Neural progenitor cell (in vitro differentiated cells): Measurements from ENCODE around the gene OGG1. TPM values are rescaled to one million over a fixed set of nuclear protein-coding genes. Genes with fewer than 3 reads are reported as not detected.

ENCODE experiments used
- DNase-seq: peaks from one replicate; pipeline ENCODE4 v3.0.0-alpha.2; 2016; ENCODE audit warnings: low spot score
- H2AFZ ChIP-seq: fragments of 200-600 bp; sonication (generic); replicated peaks from 2 replicates; pipeline ENCODE4 v1.6.1; 2016; ENCODE audit warnings: antibody characterized with exemption
- H3F3A ChIP-seq: fragments of 200-600 bp; sonication (generic); 2 replicates; pipeline ENCODE4 v1.6.1; 2016; ENCODE audit warnings: antibody characterized with exemption, low read depth
- H3K27ac ChIP-seq: fragments of 200-600 bp; sonication (generic); 2 replicates; pipeline ENCODE4 v1.5.1; 2016; ENCODE audit warnings: mild to moderate bottlenecking
- H3K27me3 ChIP-seq: fragments of 200-600 bp; sonication (generic); 2 replicates; pipeline ENCODE4 v1.6.1; 2016; ENCODE audit warnings: mild to moderate bottlenecking, moderate library complexity
- H3K36me3 ChIP-seq: fragments of 200-600 bp; sonication (generic); 2 replicates; pipeline ENCODE4 v1.5.1; 2016
- H3K4me1 ChIP-seq: fragments of 200-600 bp; sonication (generic); 2 replicates; pipeline ENCODE4 v1.6.1; 2016; ENCODE audit warnings: mixed run types
- H3K4me2 ChIP-seq: fragments of 200-600 bp; sonication (generic); 2 replicates; pipeline ENCODE4 v1.6.1; 2016
- H3K4me3 ChIP-seq: fragments of 200-600 bp; sonication (generic); 2 replicates; pipeline ENCODE4 v1.5.1; 2016
- H3K79me2 ChIP-seq: fragments of 200-600 bp; sonication (generic); 2 replicates; pipeline ENCODE4 v1.6.1; 2016; ENCODE audit warnings: low read depth
- H3K9ac ChIP-seq: fragments of 200-600 bp; sonication (generic); 2 replicates; pipeline ENCODE4 v1.6.1; 2016
- H3K9me3 ChIP-seq: fragments of 200-600 bp; sonication (generic); 2 replicates; pipeline ENCODE4 v1.5.1; 2016; ENCODE audit warnings: low read depth
- H4K20me1 ChIP-seq: fragments of 200-600 bp; sonication (generic); 2 replicates; pipeline ENCODE4 v1.6.1; 2016; ENCODE audit warnings: low read depth
- H3K27ac Mint-ChIP-seq: 3 replicates; pipeline ENCODE4 v1.8.0; 2021; ENCODE audit warnings: mixed read lengths
- H3K27me3 Mint-ChIP-seq: 2 replicates; pipeline ENCODE4 v1.8.0; 2022; ENCODE audit warnings: low read depth, mild to moderate bottlenecking, inconsistent platforms, moderate library complexity, mixed read lengths; ENCODE audit not compliant: insufficient read depth
- H3K36me3 Mint-ChIP-seq: 3 replicates; pipeline ENCODE4 v1.8.0; 2021; ENCODE audit warnings: mixed read lengths
- H3K4me1 Mint-ChIP-seq: 3 replicates; pipeline ENCODE4 v1.8.0; 2021; ENCODE audit warnings: mixed read lengths
- H3K4me3 Mint-ChIP-seq: 3 replicates; pipeline ENCODE4 v1.8.0; 2021; ENCODE audit warnings: mild to moderate bottlenecking, moderate library complexity, mixed read lengths
- H3K9me3 Mint-ChIP-seq: 3 replicates; pipeline ENCODE4 v1.8.0; 2020; ENCODE audit warnings: mixed read lengths
- EZH2 ChIP-seq: fragments of 200-600 bp; sonication (generic); IDR thresholded peaks from 2 replicates; pipeline ENCODE4 v1.6.1; 2017; ENCODE audit warnings: antibody characterized with exemption, mild to moderate bottlenecking, moderate library complexity
- EZH2phosphoT487 ChIP-seq: fragments of 200-600 bp; sonication (generic); IDR thresholded peaks from 2 replicates; pipeline ENCODE4 v1.6.1; 2017; ENCODE audit warnings: antibody characterized with exemption
- total RNA-seq: library from RNA; depleted of rRNA; stranded (reverse); fragments of >200 nt; gene quantifications from 2 replicates; pipeline ENCODE4 v1.2.3, GENCODE V29; 2015; ENCODE audit warnings: low replicate concordance
- TF ChIP-seq, protein P1 (sequence below): fragments of 200-600 bp; sonication (generic); IDR thresholded peaks from 2 replicates; pipeline ENCODE4 v1.5.1; 2017; ENCODE audit warnings: antibody characterized with exemption, mild to moderate bottlenecking

The OGG1 gene
- total RNA-seq, 1 donor from 2014 or later, result 15.8 TPM

GRCh38 chr3:9730657-9731205 lies 19.0 kb upstream of the OGG1 start:
- Mint-ChIP-seq H3K27ac (peak overlapping the region; percentile 87), H3K9me3 (no peaks in the 10 kb centered on the region), H3K27me3 (peaks cover 3% of the 10 kb centered on the region), H3K4me3 (peak overlapping the region; percentile 91), H3K4me1 (peaks cover 21% of the 10 kb centered on the region), H3K36me3 (peaks cover 12% of the 10 kb centered on the region)
- Histone ChIP-seq H3K27me3 (no peaks in the 10 kb centered on the region), H3K79me2 (peaks cover 30% of the 10 kb centered on the region), H3K9ac (no peak overlapping the region), H3F3A (peaks cover 9% of the 10 kb centered on the region), H3K27ac (no peak overlapping the region), H3K4me3 (peak overlapping the region; percentile 97), H4K20me1 (peaks cover 29% of the 10 kb centered on the region), H3K36me3 (no peaks in the 10 kb centered on the region), H2AFZ (peak overlapping the region; percentile 94), H3K9me3 (no peaks in the 10 kb centered on the region), H3K4me2 (peak overlapping the region; percentile 72), H3K4me1 (peaks cover 7% of the 10 kb centered on the region)
- TF ChIP-seq, protein P1, sequence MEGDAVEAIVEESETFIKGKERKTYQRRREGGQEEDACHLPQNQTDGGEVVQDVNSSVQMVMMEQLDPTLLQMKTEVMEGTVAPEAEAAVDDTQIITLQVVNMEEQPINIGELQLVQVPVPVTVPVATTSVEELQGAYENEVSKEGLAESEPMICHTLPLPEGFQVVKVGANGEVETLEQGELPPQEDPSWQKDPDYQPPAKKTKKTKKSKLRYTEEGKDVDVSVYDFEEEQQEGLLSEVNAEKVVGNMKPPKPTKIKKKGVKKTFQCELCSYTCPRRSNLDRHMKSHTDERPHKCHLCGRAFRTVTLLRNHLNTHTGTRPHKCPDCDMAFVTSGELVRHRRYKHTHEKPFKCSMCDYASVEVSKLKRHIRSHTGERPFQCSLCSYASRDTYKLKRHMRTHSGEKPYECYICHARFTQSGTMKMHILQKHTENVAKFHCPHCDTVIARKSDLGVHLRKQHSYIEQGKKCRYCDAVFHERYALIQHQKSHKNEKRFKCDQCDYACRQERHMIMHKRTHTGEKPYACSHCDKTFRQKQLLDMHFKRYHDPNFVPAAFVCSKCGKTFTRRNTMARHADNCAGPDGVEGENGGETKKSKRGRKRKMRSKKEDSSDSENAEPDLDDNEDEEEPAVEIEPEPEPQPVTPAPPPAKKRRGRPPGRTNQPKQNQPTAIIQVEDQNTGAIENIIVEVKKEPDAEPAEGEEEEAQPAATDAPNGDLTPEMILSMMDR, result no peak
- TF ChIP-seq EZH2phosphoT487 (no peak), EZH2 (no peak)
- DNase-seq, result no peak

DNA sequence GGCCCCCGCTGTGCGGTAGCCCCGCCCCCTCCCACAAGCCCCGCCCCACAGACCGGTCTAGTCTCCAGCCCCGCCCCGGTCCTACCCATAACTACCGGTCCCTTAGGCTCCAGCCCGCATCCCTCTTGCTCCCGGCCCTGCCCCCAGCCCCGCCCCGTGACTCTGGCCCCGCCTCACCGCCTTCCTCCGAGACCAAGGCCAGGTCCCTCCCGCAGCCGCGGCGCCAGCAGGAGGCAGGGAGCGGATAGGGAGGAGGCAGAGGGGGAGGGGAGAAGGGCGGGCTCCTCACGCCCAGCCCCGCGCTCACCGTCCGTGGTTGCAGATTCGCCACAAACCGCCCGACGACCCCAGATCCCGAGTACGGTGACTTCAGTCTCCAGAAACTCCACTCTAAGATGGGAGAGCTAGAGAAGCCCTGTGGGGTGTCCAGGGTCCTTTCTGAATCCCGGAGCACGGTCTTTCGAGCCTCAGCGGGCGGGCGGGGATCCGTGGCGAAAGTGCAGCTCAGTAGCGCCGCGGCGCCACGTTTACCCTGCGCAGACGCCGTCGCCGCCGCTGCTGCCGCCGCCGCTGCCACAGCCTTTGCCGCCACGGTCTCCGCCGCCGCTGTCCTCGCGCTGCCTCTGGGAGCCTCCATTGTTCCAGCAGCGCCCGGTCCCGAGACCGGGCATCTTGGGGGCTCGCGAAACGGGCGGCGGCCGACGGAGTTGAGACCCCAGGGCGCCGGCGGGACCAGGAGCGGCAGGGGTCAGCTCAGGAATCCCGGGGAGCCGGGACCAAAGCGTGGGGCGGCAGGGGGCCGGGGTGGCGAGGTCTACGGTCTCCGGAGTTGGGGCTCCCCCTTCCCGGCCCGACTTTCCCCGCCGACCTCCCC lies 18.3 kb upstream of the OGG1 start, which contains the start of gene BRPF1:
BRPF1 (plus strand) TSS at position 530 of the 874 bp plus-strand sequence. CDS start 2,406 bp downstream, outside the sequence.
- peak within 1 kb of the TSS; percentile 98 for H3K27ac ChIP-seq
- H4K20me1 ChIP-seq, result peaks cover 30% of the 10 kb centered on the region
- peaks cover 9% of the 10 kb centered on the region for H3F3A ChIP-seq
- no peaks in the 10 kb centered on the region for H3K9me3 Mint-ChIP-seq
- DNase-seq, result peak; percentile 99
- peak within 1 kb of the TSS; percentile 91 for H3K4me3 Mint-ChIP-seq
- peak within 1 kb of the TSS; percentile 96 for H3K27ac Mint-ChIP-seq
- TF ChIP-seq EZH2phosphoT487, result no peak
- peak within 1 kb of the TSS; percentile 97 for H3K4me3 ChIP-seq
- peak within 1 kb of the TSS; percentile 95 for H2AFZ ChIP-seq
- peak within 1 kb of the TSS; percentile 97 for H3K9ac ChIP-seq
- H3K36me3 Mint-ChIP-seq, result peaks cover 16% of the 10 kb centered on the region
- no peaks in the 10 kb centered on the region for H3K9me3 ChIP-seq
- peaks cover 5% of the 10 kb centered on the region for H3K27me3 Mint-ChIP-seq
- H3K79me2 ChIP-seq, result peaks cover 30% of the 10 kb centered on the region
- peak within 1 kb of the TSS; percentile 89 for H3K4me2 ChIP-seq
- H3K36me3 ChIP-seq, result no peaks in the 10 kb centered on the region
- no peaks in the 10 kb centered on the region for H3K27me3 ChIP-seq
- H3K4me1 Mint-ChIP-seq, result peaks cover 21% of the 10 kb centered on the region
- peaks cover 7% of the 10 kb centered on the region for H3K4me1 ChIP-seq

DNA sequence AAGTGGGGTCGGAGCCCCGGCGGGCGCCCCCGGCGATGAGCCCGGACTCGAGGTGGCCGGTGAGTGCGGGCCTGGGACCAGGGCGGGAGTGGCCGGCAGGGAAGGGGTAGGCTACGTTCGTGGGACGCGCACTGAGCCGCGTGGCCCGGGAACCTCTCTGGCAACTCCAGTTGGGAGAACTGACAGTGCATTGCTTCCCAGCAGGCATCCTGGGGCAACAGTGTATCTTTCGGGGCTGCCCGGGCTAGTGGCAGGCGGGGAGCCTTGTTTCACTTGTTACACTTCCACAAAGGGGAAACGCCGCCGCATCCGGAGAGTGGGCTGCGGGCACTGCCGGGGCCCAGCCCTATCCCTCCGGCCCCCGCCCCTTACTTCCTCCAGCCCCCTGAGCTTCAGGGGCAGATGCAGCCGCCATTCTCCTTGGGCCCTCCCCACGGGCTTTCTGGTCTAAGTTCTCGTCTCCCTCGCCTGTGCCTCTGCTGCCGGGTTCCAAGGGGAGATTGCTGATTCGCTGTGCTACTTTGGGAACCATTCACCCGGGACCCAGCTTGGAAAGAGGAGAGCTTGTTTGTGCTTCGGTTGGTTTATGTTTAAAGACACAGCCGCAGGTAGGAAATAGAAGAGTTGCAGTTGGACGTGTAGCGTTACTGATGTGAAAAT lies 17.5 kb upstream of the OGG1 start:
- Histone ChIP-seq H3K79me2 (peaks cover 30% of the 10 kb centered on the region), H3K4me3 (peak overlapping the region; percentile 97), H3K9ac (peak overlapping the region; percentile 97), H3F3A (peaks cover 9% of the 10 kb centered on the region), H2AFZ (peak overlapping the region; percentile 95), H3K27ac (peak overlapping the region; percentile 98), H3K4me2 (peak overlapping the region; percentile 89), H3K9me3 (no peaks in the 10 kb centered on the region), H4K20me1 (peaks cover 35% of the 10 kb centered on the region), H3K4me1 (peaks cover 7% of the 10 kb centered on the region), H3K27me3 (no peaks in the 10 kb centered on the region), H3K36me3 (no peaks in the 10 kb centered on the region)
- Mint-ChIP-seq H3K27me3 (peaks cover 5% of the 10 kb centered on the region), H3K4me1 (peaks cover 21% of the 10 kb centered on the region), H3K36me3 (peaks cover 17% of the 10 kb centered on the region), H3K9me3 (no peaks in the 10 kb centered on the region), H3K4me3 (peak overlapping the region; percentile 91), H3K27ac (peak overlapping the region; percentile 91)
- DNase-seq, result peak; percentile 38
- TF ChIP-seq EZH2, result no peak
- no peak for TF ChIP-seq EZH2phosphoT487
- TF ChIP-seq, protein P1, result no peak
